Peyer's patch (tissue), 4 donors: Measurements from ENCODE around the gene ENDOD1. TPM values are rescaled to one million over a fixed set of nuclear protein-coding genes. Genes with fewer than 3 reads are reported as not detected.

ENCODE experiments used
- DNase-seq, 3 donors: peaks; one replicate each; pipeline ENCODE4 v3.0.0-alpha.2; 2017 to 2019
- H3K27ac ChIP-seq, 4 donors: fragments of 200-600 bp; sonication (generic); one replicate each; pipeline ENCODE4 v1.5.1; 2016 to 2019
- H3K27me3 ChIP-seq, 2 donors: fragments of 200-600 bp; sonication (generic); one replicate each; pipeline ENCODE4 v1.5.1; 2019
- H3K36me3 ChIP-seq, 3 donors: fragments of 200-600 bp; sonication (generic); one replicate each; pipeline ENCODE4 v1.5.1; 2016 to 2019
- H3K4me1 ChIP-seq, 4 donors: fragments of 200-600 bp; sonication (generic); one replicate each; pipeline ENCODE4 v1.5.1; 2016 to 2019
- H3K4me3 ChIP-seq, 4 donors: fragments of 200-600 bp; sonication (generic); 1 replicate in 3 of 4; 2 replicates in 1 of 4; pipeline ENCODE4 v1.5.1; 2016 to 2019; ENCODE audit warnings: mild to moderate bottlenecking in 1 of 4
- H3K9me3 ChIP-seq, 4 donors: fragments of 200-600 bp; sonication (generic); one replicate each; pipeline ENCODE4 v1.5.1; 2016 to 2019; ENCODE audit warnings: mild to moderate bottlenecking in 1 of 4
- CTCF ChIP-seq, 6 experiments: fragments of 450-650 bp in 4 of 6; fragments of 200-600 bp in 2 of 6; sonication (generic) in 1 of 6; IDR thresholded peaks; one replicate each; pipeline ENCODE4 v1.5.1; 2017 to 2019; ENCODE audit warnings: antibody characterized with exemption in 6 of 6, mild to moderate bottlenecking in 3 of 6, moderate library complexity in 1 of 6
- POLR2A ChIP-seq, 2 donors: fragments of 450-650 bp; IDR thresholded peaks; one replicate each; pipeline ENCODE4 v1.5.1; 2017; ENCODE audit warnings: antibody characterized with exemption in 2 of 2, mild to moderate bottlenecking in 2 of 2, moderate library complexity in 2 of 2
- total RNA-seq, 4 donors: library from RNA; depleted of rRNA; stranded (reverse); fragments of >200 nt; gene quantifications; one replicate each; pipeline ENCODE4 v1.1.0, GENCODE V29; 2016

Gene ENDOD1
- total RNA-seq, 4 donors from 2014 or later: 11.6 to 41.0 (median 39.2) TPM

DNA sequence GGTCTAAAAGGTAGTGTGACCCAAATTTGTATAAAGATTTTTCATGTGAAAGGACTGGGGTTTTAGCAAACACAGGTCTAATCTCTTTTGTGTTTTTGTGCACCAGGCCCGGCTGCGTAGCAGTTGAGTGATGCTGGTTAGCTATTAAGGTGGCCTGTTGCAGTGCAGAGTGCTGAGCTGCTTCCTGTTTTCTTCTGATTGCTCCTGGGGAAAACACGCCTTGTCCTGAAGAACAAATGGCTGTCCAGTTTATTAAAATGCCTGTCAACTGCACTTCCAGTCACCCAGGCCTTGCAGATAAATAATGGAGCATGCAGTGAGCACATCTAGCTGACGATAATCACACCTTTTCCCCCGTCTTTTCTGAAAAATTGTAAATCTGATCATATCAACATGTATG is 21.1 kb upstream of the ENDOD1 start:
- H3K27me3 ChIP-seq: no peaks in the 10 kb centered on the region
- peaks cover 0 to 16% (median 6%) of the 10 kb centered on the region in 4 donors for H3K4me1 ChIP-seq
- TF ChIP-seq POLR2A (IDR thresholded peaks at IDR 0.05) (peak; percentile 84 to 96), CTCF (IDR thresholded peaks at IDR 0.05) (peak in 1 of 6 experiments; percentile 18)
- H3K27ac ChIP-seq: peak overlapping the region; percentile 96 to 99 (median 98)
- no peaks in the 10 kb centered on the region for H3K36me3 ChIP-seq
- DNase-seq: peak; percentile 76 to 95 (median 91)
- peak overlapping the region; percentile 68 to 95 (median 82) for H3K4me3 ChIP-seq
- H3K9me3 ChIP-seq: no peaks in the 10 kb centered on the region

DNA sequence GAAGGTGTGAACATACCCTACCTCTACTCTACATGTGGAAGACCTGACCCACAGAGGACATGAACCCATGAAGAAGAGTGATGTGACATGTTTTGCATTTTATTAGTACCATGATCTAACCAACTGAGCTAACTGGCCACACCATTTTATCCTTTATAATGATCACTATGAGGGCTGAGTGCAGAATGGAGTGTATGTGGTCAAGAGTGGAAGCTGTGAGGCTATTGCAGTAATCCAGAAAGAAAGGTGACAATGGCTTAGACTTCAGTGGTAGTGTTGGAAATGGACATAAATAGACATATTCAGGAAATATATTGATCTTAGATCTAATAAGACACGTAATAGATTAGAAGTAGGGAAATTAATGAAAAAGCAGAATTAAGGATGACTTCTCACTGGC is 19.2 kb upstream of the ENDOD1 start:
- Histone ChIP-seq H3K4me1 (peaks cover 0 to 22% (median 10%) of the 10 kb centered on the region in 4 donors), H3K36me3 (no peaks in the 10 kb centered on the region), H3K27me3 (no peaks in the 10 kb centered on the region), H3K4me3 (no peak overlapping the region), H3K27ac (no peak overlapping the region), H3K9me3 (no peaks in the 10 kb centered on the region)
- DNase-seq: no peak
- TF ChIP-seq POLR2A (IDR thresholded peaks at IDR 0.05) (no peak), CTCF (IDR thresholded peaks at IDR 0.05) (no peak)

DNA sequence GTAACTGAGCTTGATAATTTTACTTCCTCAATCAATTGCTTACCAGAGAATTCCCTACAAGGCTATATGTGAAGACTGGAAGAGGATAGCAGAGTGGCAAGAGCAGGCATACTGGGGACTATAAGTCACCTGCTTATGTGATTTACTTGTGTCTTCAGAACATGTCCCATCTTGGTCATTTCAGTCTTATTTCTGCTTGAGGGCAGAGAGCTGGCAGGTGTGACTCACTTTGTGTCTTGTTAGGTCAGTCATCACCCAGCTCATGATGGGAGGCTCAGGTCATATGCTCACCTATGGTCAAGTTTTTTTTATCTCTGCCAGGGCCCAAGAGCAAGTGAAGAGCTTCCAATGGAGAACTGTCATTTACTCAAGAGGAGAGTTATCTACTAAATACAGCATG is 16.7 kb upstream of the ENDOD1 start:
- H3K36me3 ChIP-seq: no peaks in the 10 kb centered on the region
- H3K27me3 ChIP-seq: no peaks in the 10 kb centered on the region
- TF ChIP-seq POLR2A (IDR thresholded peaks at IDR 0.05) (no peak), CTCF (IDR thresholded peaks at IDR 0.05) (no peak)
- peaks cover 0 to 20% (median 9%) of the 10 kb centered on the region in 4 donors for H3K4me1 ChIP-seq
- no peaks in the 10 kb centered on the region for H3K9me3 ChIP-seq
- no peak for DNase-seq
- H3K27ac ChIP-seq: no peak overlapping the region
- no peak overlapping the region for H3K4me3 ChIP-seq

- Histone ChIP-seq H3K36me3 (no peaks in the 10 kb centered on the region), H3K4me3 (no peak overlapping the region), H3K27ac (no peak overlapping the region), H3K27me3 (no peaks in the 10 kb centered on the region), H3K4me1 (peaks cover 0 to 8% (median 3%) of the 10 kb centered on the region in 4 donors), H3K9me3 (no peaks in the 10 kb centered on the region)
- TF ChIP-seq POLR2A (IDR thresholded peaks at IDR 0.05) (no peak), CTCF (IDR thresholded peaks at IDR 0.05) (no peak)
- peak in 2 of 3 donors; percentile 75 to 79 for DNase-seq
Measured at GRCh38 chr11:95074792-95075563, 14.7 kb upstream of the ENDOD1 start.

- H3K4me1 ChIP-seq: peaks cover 0 to 7% (median 3%) of the 10 kb centered on the region in 4 donors
- H3K27ac ChIP-seq: no peak overlapping the region
- H3K9me3 ChIP-seq: no peaks in the 10 kb centered on the region
- H3K36me3 ChIP-seq: no peaks in the 10 kb centered on the region
- no peaks in the 10 kb centered on the region for H3K27me3 ChIP-seq
- no peak for TF ChIP-seq CTCF (IDR thresholded peaks at IDR 0.05)
- no peak for TF ChIP-seq POLR2A (IDR thresholded peaks at IDR 0.05)
- DNase-seq: no peak
- no peak overlapping the region for H3K4me3 ChIP-seq
Measured at GRCh38 chr11:95076416-95076815, 13.2 kb upstream of the ENDOD1 start.
